ENCODE data around the gene CAP2.

The CAP2 gene

GRCh38 chr6:17588011-17588410, 194.6 kb downstream of the CAP2 start:
- no peak for DNase-seq

- DNase-seq, result no peak
These were observed 196.2 kb downstream of the CAP2 start for GRCh38 chr6:17589406-17590096.

- no peak for DNase-seq
These were observed 197.9 kb downstream of the CAP2 start for GRCh38 chr6:17591287-17591686.

- no peak for DNase-seq
These were observed 199.9 kb downstream of the CAP2 start for GRCh38 chr6:17593246-17593645.

GRCh38 chr6:17596085-17596484, 202.7 kb downstream of the CAP2 start:
- no peak for DNase-seq

- peak; percentile 85 for DNase-seq
These were observed 206.6 kb downstream of the CAP2 start, which contains the start of gene FAM8A1 for GRCh38 chr6:17599877-17600526. Gene FAM8A1 (plus strand): TSS chr6:17600302. CDS start chr6:17600410, 108 bp downstream.

GRCh38 chr6:17600527-17601385, 207.4 kb downstream of the CAP2 start:
- peak; percentile 25 for DNase-seq

GRCh38 chr6:17601386-17601703, 207.9 kb downstream of the CAP2 start:
- DNase-seq, result no peak

- no peak for DNase-seq
These were observed 209.5 kb downstream of the CAP2 start for GRCh38 chr6:17602888-17603287.

GRCh38 chr6:17606606-17607005, 213.2 kb downstream of the CAP2 start:
- no peak for DNase-seq

Data from NCI-H1092 treated with DMSO at 0.1 percent for 48 hours (cell line).